ENCODE results near the gene EFCAB7.

The EFCAB7 gene

GRCh38 chr1:63602629-63603028 is 79.3 kb downstream of the EFCAB7 start:
- no peak for DNase-seq (ENCODE audit: low read depth)

DNA sequence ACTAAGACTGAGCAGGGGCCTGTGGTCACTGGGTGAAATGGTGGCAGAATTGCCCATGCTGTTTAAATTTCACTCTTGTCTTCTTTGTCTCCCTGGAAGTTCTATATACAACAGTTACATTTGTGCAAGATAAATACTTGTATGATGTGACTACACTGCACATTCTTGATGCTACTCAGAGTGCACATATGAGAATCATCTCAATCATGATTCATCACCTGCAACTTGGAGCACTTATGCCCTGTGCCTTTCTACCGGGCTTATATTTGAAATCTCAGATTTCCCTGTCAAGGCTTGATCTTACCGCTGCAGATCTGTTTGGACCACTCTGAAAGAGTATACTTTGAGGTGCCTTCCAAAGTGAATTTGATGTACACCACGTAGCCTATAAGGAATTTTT is 80.5 kb downstream of the EFCAB7 start:
- DNase-seq (ENCODE audit: low read depth), result no peak

GRCh38 chr1:63607322-63607721 is 84.0 kb downstream of the EFCAB7 start:
- DNase-seq (ENCODE audit: low read depth), result no peak

GRCh38 chr1:63611231-63611630 is 87.9 kb downstream of the EFCAB7 start:
- DNase-seq (ENCODE audit: low read depth), result no peak

DNA sequence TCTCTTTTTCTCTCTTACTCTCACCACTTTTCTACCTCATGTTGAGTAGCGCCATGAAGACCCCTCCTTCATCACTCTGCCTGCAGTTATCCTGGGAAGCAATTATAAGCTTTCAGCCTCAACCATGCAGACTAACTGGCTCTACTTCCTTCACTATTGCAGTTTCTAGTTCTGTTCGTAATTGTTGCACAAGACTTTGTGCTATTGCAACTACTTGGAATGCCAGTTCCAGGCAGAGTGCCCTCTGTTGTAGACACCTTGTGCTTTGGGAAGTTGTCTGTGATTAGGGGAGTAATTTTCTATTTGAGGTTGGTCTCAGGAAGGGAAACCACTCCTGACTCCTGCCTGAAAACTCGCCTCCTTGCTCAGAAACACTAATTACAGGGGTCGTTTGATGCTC is 89.2 kb downstream of the EFCAB7 start:
- DNase-seq (ENCODE audit: low read depth), result no peak

DNA sequence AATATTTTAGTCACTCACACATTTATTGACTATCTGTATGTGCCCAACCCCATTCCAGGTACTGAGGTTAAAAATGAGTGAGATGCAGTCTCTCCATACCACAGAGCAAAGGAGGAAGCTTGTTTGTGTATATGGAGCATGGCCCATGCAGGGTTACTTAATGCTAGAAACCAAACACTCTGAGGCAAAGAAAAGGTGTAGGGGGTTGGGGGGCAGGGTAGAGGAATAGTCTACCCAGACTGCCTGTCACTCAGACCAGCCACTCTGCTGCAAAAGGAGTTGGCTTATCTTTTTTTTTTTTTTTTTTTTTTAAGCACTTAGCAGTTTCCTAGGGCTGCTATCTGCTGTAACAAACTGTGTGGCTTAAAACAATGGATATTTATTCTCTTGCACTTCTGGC is 89.6 kb downstream of the EFCAB7 start:
- no peak for DNase-seq (ENCODE audit: low read depth)

DNA sequence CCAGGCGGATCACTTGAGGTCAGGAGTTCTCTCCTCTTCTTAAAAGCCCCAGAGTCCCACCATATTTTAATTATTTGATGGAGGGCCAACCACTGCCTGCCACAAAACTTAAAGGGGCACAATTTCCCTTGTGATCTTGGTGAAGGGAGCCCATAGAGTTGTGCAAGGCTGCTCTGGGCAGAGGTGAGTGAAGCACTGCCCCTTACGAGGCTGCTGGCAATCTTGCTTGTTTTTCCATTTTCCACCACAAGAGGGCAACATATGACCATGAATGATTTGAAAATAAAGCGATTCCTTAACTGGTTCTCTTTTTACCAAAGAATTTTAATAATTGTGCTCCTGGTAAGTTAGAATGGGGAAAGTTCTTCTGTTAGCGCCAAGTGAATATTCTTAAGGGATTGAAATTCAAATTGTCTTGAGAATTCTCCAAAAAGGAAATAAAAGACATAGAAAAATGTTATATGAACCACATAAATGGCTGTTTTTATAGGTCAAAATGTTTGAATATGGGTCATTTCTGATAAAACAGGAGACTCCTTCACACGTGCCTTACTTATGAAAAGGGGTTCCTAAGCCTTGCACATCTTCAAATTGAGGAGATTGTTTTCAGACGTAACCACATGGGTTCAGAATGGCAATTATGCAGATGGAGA is 92.6 kb downstream of the EFCAB7 start:
- peak; percentile 20 for DNase-seq (ENCODE audit: low read depth)

GRCh38 chr1:63617450-63617849 is 94.1 kb downstream of the EFCAB7 start:
- DNase-seq (ENCODE audit: low read depth), result no peak

- DNase-seq (ENCODE audit: low read depth), result no peak
These were observed 94.7 kb downstream of the EFCAB7 start for GRCh38 chr1:63618011-63618410.

DNA sequence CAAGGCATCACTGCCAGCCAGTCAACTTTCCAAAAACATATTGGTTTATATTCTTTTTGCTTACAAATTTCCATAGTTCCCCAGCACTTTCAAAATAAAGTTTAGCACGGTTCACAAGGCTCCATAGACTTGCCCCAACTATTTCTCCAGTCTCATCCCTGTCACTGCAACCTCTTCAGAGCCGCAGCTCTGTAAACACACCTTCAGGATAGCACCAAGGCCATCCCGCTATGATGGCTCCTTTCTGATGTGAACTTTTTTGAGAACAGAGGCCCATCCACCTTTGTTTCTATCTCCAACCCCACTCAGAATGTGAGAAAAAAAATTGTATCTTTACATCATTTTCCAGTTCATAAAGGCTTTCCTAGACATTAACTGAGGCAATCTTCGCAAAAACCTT is 96.2 kb downstream of the EFCAB7 start:
- no peak for DNase-seq (ENCODE audit: low read depth)

DNA sequence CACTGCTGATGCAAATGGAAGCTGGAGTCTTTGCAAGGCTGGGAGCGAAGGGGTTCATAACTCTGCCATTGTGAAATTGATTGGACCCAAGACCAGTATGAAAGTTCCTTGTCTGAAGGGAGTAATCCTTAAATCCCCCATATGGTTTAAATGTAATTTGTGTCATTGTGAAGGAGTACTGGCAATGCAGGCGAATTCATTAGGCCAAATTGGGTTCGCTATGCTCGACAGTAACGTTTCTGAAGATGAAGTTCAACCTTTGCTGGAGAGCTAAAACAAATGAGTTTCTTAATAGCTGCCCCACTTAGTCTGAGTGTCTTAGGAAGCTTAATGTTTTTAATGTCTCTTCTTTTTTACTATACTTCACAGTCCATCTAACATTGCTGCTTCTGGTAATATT is 97.3 kb downstream of the EFCAB7 start:
- DNase-seq (ENCODE audit: low read depth), result no peak

DNA sequence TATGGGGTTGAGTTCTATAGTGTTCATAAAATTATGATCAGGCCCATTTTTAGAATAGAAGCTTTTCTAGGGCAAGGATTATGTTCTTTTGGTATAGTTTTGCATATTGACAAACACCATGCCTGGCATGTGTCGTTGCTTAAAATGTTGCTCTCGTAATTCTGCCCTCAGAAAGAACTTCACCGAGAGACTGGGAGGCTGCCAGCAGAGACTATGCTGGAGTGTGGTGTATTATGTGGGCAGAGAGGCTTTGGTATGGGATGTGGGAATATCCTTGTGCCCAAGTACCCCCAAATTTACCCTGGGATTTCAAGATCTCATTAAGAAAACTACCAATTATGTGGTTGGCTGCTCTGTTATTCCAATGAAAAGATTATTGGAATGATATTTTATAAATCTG is 97.8 kb downstream of the EFCAB7 start:
- no peak for DNase-seq (ENCODE audit: low read depth)

DNA sequence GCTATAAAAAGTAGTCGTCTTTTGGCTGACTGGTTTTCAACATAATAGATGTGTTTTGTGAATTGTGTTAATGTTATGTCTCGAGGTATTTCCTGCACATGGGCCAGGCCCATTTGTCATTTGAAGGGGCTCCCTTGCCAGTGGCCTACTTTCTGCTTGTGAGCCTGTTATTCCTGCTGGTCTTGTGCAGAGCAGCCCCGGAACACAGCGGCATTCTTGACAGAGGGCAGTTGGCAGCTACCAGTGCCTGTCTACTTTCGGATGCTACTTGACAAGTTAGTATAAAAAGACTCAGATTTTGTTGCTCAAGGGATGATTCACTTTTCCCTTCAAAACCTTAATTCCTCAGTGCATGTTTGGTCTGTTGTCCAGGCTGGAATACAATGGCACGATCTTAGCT is 98.4 kb downstream of the EFCAB7 start:
- DNase-seq (ENCODE audit: low read depth), result no peak

All from activated T-helper 9 cell treated with anti-CD3 and anti-CD28 coated beads, Interleukin-2, amount 50 U/mL, for 16 hours (primary cell).